Subcutaneous adipose tissue (tissue), 4 donors: ENCODE data around the gene IL3. TPM values are rescaled to one million over a fixed set of nuclear protein-coding genes. Genes with fewer than 3 reads are reported as not detected.

Experiments used
- CTCF ChIP-seq: fragments of 450-650 bp; IDR thresholded peaks from one replicate; pipeline ENCODE4 v1.5.1; 2016; ENCODE audit warnings: low read depth, mild to moderate bottlenecking, control low read depth, antibody characterized with exemption, moderate library complexity
- total RNA-seq, 4 donors: library from RNA; depleted of rRNA; stranded (reverse); fragments of >200 nt; gene quantifications; one replicate each; pipeline ENCODE4 v1.1.0, GENCODE V29; 2016

The IL3 gene
- total RNA-seq, 4 donors from 2014 or later: not detected

DNA sequence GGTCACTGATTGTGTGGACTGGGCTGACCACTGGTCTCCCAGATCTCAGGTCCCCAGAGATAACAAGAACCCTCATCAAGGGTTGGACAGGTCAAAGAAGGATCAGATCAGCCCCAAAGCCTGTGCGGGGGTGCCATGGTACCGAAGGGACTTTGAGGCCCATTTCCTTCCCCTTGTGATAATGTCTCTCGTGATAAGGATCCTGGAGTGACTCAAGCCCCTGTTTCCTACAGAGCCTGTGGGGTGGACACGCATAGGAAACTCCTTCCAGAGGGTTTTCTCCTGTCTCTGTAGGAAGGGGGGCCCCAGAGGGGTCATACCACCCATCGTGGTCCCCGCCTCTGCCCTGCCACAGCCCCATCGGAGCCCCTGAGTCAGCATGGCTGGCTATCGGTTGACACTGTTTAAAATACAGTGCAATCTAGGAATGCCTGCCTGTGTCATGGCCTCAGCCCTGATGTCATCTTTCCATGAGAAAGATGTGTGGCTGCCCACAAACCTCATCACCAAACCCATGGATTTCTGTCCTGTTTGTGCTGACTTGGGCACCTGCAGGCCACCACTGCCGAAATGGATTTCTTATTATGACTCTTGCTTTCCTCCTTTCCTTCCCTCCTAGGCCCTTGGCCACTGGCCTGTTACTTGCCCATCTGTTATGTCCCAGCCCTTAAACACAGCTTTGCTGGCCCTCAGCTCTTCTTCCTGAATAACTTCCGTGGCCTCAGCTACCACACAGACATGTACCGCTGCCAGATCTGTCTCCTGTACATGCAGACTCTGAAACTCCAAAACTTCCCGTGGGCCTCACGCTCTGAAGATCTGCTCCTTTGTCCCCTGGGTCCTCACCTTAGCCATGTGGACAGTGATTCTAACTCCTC is 10.2 kb downstream of the IL3 start:
- no peak for TF ChIP-seq CTCF

DNA sequence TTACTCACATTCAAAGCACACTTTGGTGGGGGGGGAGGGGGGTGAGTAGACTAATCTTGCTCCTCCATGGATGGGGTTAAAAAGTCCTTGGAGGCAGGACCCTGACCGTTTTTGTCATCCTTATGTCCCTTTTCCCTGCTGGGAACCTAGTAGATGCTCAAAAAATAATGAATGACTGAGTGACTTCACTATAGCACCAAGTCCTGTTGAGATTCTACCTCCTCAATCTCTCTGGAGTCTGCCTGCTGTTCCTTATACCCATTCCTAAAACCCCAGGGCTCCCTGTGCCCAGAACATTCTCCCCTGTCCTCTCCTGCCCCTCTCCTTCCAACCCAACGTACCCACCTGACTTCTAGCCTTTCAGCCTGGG is 10.9 kb downstream of the IL3 start:
- TF ChIP-seq CTCF: no peak

DNA sequence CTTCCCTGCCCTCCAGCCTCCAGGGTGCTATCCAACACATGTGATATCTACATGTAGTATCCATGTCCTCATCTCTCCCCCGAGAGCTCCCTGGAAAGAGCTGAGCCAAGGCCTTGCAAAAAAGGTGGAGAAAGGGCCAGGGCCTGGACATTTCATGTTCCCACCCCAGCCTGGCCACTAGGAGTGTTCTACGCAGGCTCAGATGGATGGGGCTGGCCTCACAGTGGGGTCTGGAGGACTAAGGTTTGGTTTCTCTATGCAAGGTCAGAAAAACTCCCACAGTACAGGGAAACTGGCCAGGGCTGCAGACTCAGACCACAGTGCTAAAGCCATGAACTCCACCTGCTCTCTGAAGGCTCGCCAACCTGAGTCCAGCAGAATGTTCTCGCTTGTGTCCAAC is 11.6 kb downstream of the IL3 start:
- TF ChIP-seq CTCF: no peak

- no peak for TF ChIP-seq CTCF
These were observed 12.1 kb downstream of the IL3 start for GRCh38 chr5:132072528-132072927.

GRCh38 chr5:132073231-132074013 is 13.0 kb downstream of the IL3 start, which contains the start of gene CSF2:
Gene CSF2 (plus strand): TSS chr5:132073789. CDS start chr5:132073824, 35 bp downstream.
- no peak for TF ChIP-seq CTCF

- TF ChIP-seq CTCF: no peak
These were observed 13.8 kb downstream of the IL3 start for GRCh38 chr5:132074091-132074771.
